Fibroblast of villous mesenchyme (primary cell): ENCODE measurements around the gene PPP1R1C. TPM values are rescaled to one million over a fixed set of nuclear protein-coding genes. Genes with fewer than 3 reads are reported as not detected.

ENCODE experiments used
- DNase-seq: peaks from one replicate; pipeline ENCODE4 v3.0.0-alpha.2; 2010; ENCODE audit warnings: low read depth
- H3K4me3 ChIP-seq: 2 replicates; pipeline ENCODE4 v1.5.1; 2011; ENCODE audit warnings: low read depth, mild to moderate bottlenecking, low read length
- CTCF ChIP-seq: IDR thresholded peaks from 2 replicates; pipeline ENCODE4 v1.5.1; 2012; ENCODE audit warnings: low read depth, mild to moderate bottlenecking, low read length; ENCODE audit not compliant: insufficient read depth
- small RNA-seq: library from RNA; depleted of rRNA; stranded (forward); fragments of <200 nt; gene quantifications from one replicate; pipeline ENCODE3, GENCODE V24; 2012
- total RNA-seq: library from RNA; depleted of rRNA; stranded (reverse); fragments of >200 nt; gene quantifications from 2 replicates; pipeline ENCODE4 v1.2.3, GENCODE V29; 2012

The PPP1R1C gene
- total RNA-seq, 1 donor: 2.2 TPM

GRCh38 chr2:182166841-182167240, 181.2 kb downstream of the PPP1R1C start:
- TF ChIP-seq CTCF: no peak
- DNase-seq: no peak
- H3K4me3 ChIP-seq: no peak overlapping the region

Small RNA genes lying within 50 kb of the gene (small RNA-seq; reads per million reads assigned to genes)
- gene RNA5SP113: not detected

Other genes starting within 250 kb of the PPP1R1C start
- 213 and 301 TPM in 2 replicates for gene ITPRID2, start 94.1 kb upstream of the PPP1R1C start, total RNA-seq